ENCODE results near the gene KLHDC4. TPM values are rescaled to one million over a fixed set of nuclear protein-coding genes. Genes with fewer than 3 reads are reported as not detected.

The KLHDC4 gene
- total RNA-seq, 2 experiments from 2014 or later = 83.3 to 84.3 TPM

GRCh38 chr16:87694441-87695125 is 71.2 kb downstream of the KLHDC4 start:
- POLR2A ChIA-PET = no interaction called here
- CTCF ChIA-PET = interaction anchor here (1.6 kb wide), 1 partner anchor 8 kb away, joined by 4 read pairs; no protein-coding TSS in a partner anchor

GRCh38 chr16:87693827-87694226 is 72.0 kb downstream of the KLHDC4 start:
- ChIA-PET POLR2A (no interaction called here), CTCF (interaction anchor here (1.6 kb wide), 1 partner anchor 9 kb away, joined by 4 read pairs; no protein-coding TSS in a partner anchor)

GRCh38 chr16:87692756-87693155 is 73.0 kb downstream of the KLHDC4 start:
- ChIA-PET CTCF (interaction anchor here (0.9 kb wide), 1 partner anchor 21 kb away, joined by 3 read pairs; no protein-coding TSS in a partner anchor), POLR2A (no interaction called here)

GRCh38 chr16:87692176-87692575 is 73.6 kb downstream of the KLHDC4 start:
- ChIA-PET CTCF (no interaction called here), POLR2A (no interaction called here)

GRCh38 chr16:87691686-87692079 is 74.1 kb downstream of the KLHDC4 start:
- CTCF ChIA-PET = no interaction called here

GRCh38 chr16:87690911-87691685 is 74.7 kb downstream of the KLHDC4 start:
- POLR2A ChIA-PET = no interaction called here
- CTCF ChIA-PET = interaction anchor here (0.6 kb wide), 1 partner anchor 1476 kb away, joined by 3 read pairs; no protein-coding TSS in a partner anchor

More at GRCh38 chr16:87691686-87692079, 74.1 kb downstream of the KLHDC4 start:
- POLR2A ChIA-PET = no interaction called here

- POLR2A ChIA-PET = no interaction called here
- CTCF ChIA-PET = no interaction called here
These were observed 75.8 kb downstream of the KLHDC4 start for GRCh38 chr16:87689956-87690465.

GRCh38 chr16:87688876-87689815 is 76.6 kb downstream of the KLHDC4 start:
- POLR2A ChIA-PET = no interaction called here

GRCh38 chr16:87687998-87688529 is 77.7 kb downstream of the KLHDC4 start:
- CTCF ChIA-PET = interaction anchor here (0.5 kb wide), 1 partner anchor 203 kb away, joined by 3 read pairs; no protein-coding TSS in a partner anchor
- POLR2A ChIA-PET = no interaction called here

More at GRCh38 chr16:87688876-87689815, 76.6 kb downstream of the KLHDC4 start:
- CTCF ChIA-PET = no interaction called here

GRCh38 chr16:87687126-87687910 is 78.5 kb downstream of the KLHDC4 start:
- POLR2A ChIA-PET = no interaction called here
- CTCF ChIA-PET = interaction anchor here (0.5 kb wide), 1 partner anchor 204 kb away, joined by 3 read pairs; no protein-coding TSS in a partner anchor

- ChIA-PET POLR2A (no interaction called here), CTCF (no interaction called here)
These were observed 79.1 kb downstream of the KLHDC4 start for GRCh38 chr16:87686697-87687096.

- ChIA-PET CTCF (no interaction called here), POLR2A (no interaction called here)
These were observed 80.0 kb downstream of the KLHDC4 start for GRCh38 chr16:87685766-87686165.

GRCh38 chr16:87685405-87685755 is 80.4 kb downstream of the KLHDC4 start:
- ChIA-PET POLR2A (no interaction called here), CTCF (no interaction called here)

- ChIA-PET CTCF (interaction anchor here (0.6 kb wide), 1 partner anchor 185 kb away, joined by 3 read pairs; no protein-coding TSS in a partner anchor), POLR2A (no interaction called here)
These were observed 80.9 kb downstream of the KLHDC4 start for GRCh38 chr16:87684711-87685404.

- ChIA-PET POLR2A (no interaction called here), CTCF (interaction anchor here (0.6 kb wide), 1 partner anchor 184 kb away, joined by 3 read pairs; no protein-coding TSS in a partner anchor)
These were observed 81.6 kb downstream of the KLHDC4 start for GRCh38 chr16:87684106-87684677.

- ChIA-PET CTCF (no interaction called here), POLR2A (no interaction called here)
These were observed 82.9 kb downstream of the KLHDC4 start for GRCh38 chr16:87682852-87683399.

GRCh38 chr16:87681981-87682570 is 83.7 kb downstream of the KLHDC4 start:
- ChIA-PET POLR2A (no interaction called here), CTCF (no interaction called here)
